ENCODE measurements around the gene COP1. TPM values are rescaled to one million over a fixed set of nuclear protein-coding genes. Genes with fewer than 3 reads are reported as not detected.

The COP1 gene
- total and polyA plus RNA-seq, 2 of the 8 experiments (the other 6 are each of a cell fraction or from before 2014, with no cell fraction given), result 26.2 to 44.9 TPM

- no peak overlapping the region for H4K91ac ChIP-seq (replicated peaks; ENCODE audit: insufficient read length, low read length)
- H3K9ac ChIP-seq (replicated peaks in 1 of 4; ENCODE audit: extremely low read depth in 1 of 4, low read depth in 3 of 4, low read length in 3 of 4), result no peak overlapping the region
- DNase-seq (ENCODE audit: low read depth in 1 of 2, low spot score in 2 of 2), result no peak
- no peak overlapping the region for H2BK5ac ChIP-seq (ENCODE audit: low read depth, low read length)
- ChIA-PET POLR2A (ENCODE audit: partially characterized antibody) (no interaction called here), CTCF (ENCODE audit: partially characterized antibody) (no interaction called here)
- H2AFZ ChIP-seq (ENCODE audit: low read length), result no peak overlapping the region
- no peak overlapping the region for H3K4me2 ChIP-seq (ENCODE audit: insufficient read depth in 1 of 2, low read depth in 2 of 2, low read length in 2 of 2)
- H2BK15ac ChIP-seq (ENCODE audit: low read length), result no peak overlapping the region
- H3K18ac ChIP-seq (ENCODE audit: extremely low read depth, low read length), result no peak overlapping the region
- H3K56ac ChIP-seq (replicated peaks; ENCODE audit: insufficient read length, low read depth, low read length), result no peak overlapping the region
- no peak overlapping the region for H3K4me3 ChIP-seq (ENCODE audit: extremely low read depth in 1 of 4, insufficient read depth in 2 of 4, low read depth in 3 of 4, low read length in 4 of 4)
- H3K27ac ChIP-seq (ENCODE audit: low read depth, low read length), result no peak overlapping the region
- H2AK5ac ChIP-seq (ENCODE audit: low read depth, low read length), result no peak overlapping the region
- H3K79me1 ChIP-seq (ENCODE audit: low read depth, low read length), result no peaks in the 10 kb centered on the region
- H2BK20ac ChIP-seq (ENCODE audit: low read length), result no peak overlapping the region
- no peak overlapping the region for H2BK120ac ChIP-seq (replicated peaks; ENCODE audit: low read depth, low read length)
- H3K23ac ChIP-seq (ENCODE audit: insufficient read length), result no peak overlapping the region
- no peak for FAIRE-seq
- no peak overlapping the region for H2BK12ac ChIP-seq (ENCODE audit: low read depth, low read length)
- no peak overlapping the region for H4K5ac ChIP-seq (ENCODE audit: insufficient read length, low read depth, low read length)
- peaks cover 0 to 20% of the 10 kb centered on the region in 2 experiments; a peak in 2 of 4 replicates for H3K79me2 ChIP-seq (ENCODE audit: control insufficient read depth in 1 of 2, insufficient read depth in 2 of 2, low read length in 2 of 2)
- H3K14ac ChIP-seq (ENCODE audit: insufficient read length), result no peak overlapping the region
- H4K20me1 ChIP-seq (replicated peaks in 1 of 2; ENCODE audit: control insufficient read depth in 1 of 2, insufficient read depth in 2 of 2, low read length in 2 of 2), result no peaks in the 10 kb centered on the region
- H4K8ac ChIP-seq (ENCODE audit: extremely low read depth, insufficient read depth, low read length), result no peak overlapping the region
- H3K4me1 ChIP-seq (replicated peaks in 1 of 4; ENCODE audit: control insufficient read depth in 3 of 4, insufficient read depth in 4 of 4, low read length in 3 of 4), result peaks cover 0 to 6% (median 0%) of the 10 kb centered on the region in 4 experiments; a peak in 1 of 7 replicates
- H3K36me3 ChIP-seq (ENCODE audit: control insufficient read depth in 2 of 4, insufficient read depth in 4 of 4, low read length in 3 of 4), result peaks cover 0 to 14% (median 1%) of the 10 kb centered on the region in 4 experiments; a peak in 2 of 8 replicates
- 55% methylated on average over 2 of the region's 2 CpGs; no CpG with 5 or more reads in 1 of the 2 experiments for WGBS, 2 experiments (ENCODE audit: extremely low coverage in 1 of 2, insufficient coverage in 1 of 2, insufficient read length in 1 of 2, insufficient replicate concordance in 2 of 2, low coverage in 1 of 2, low lambda C conversion rate in 2 of 2, missing lambda C conversion rate in 1 of 2)
- peaks cover 0 to 4% of the 10 kb centered on the region in 2 experiments; a peak in 1 of 4 replicates for H3K9me3 ChIP-seq (ENCODE audit: insufficient read depth in 2 of 2, low read depth in 1 of 2, low read length in 1 of 2)
- H3K4ac ChIP-seq (replicated peaks; ENCODE audit: insufficient read length, low read depth, low read length), result no peak overlapping the region
- H3K23me2 ChIP-seq (ENCODE audit: low read depth, low read length), result no peaks in the 10 kb centered on the region
- no peaks in the 10 kb centered on the region for H3K27me3 ChIP-seq (replicated peaks in 1 of 4; ENCODE audit: control insufficient read depth in 3 of 4, extremely low read depth in 1 of 4, insufficient read depth in 3 of 4, low read length in 3 of 4)
These were observed 47.1 kb downstream of the COP1 start for GRCh38 chr1:176159993-176160392.
